HCT116 (cell line): ENCODE data around the gene LTBP1. TPM values are rescaled to one million over a fixed set of nuclear protein-coding genes. Genes with fewer than 3 reads are reported as not detected.

Experiments used
- ATAC-seq: fragments of 200-7000 bp; cut with Tn5 transposase; 2 replicates; pipeline ENCODE4 v1.9.1; 2020; ENCODE audit warnings: mild to moderate bottlenecking, moderate library complexity
- BruUV-seq: library from RNA; stranded (reverse); fragments of 400-500 nt; replicated peaks from 2 replicates; lab custom pipeline; 2021; lab: Mats Ljungman, UMichigan
- CTCF ChIA-PET: fragments of 300-600 bp; sonication (Branson Sonifier 250); formaldehyde crosslinking; loops from one replicate; lab custom pipeline; 2021; ENCODE audit warnings: antibody characterized with exemption; lab: Charles Lee
- POLR2A ChIA-PET: fragments of 300-600, 350-600 bp; sonication (Branson Sonifier 250); formaldehyde crosslinking; loops from one replicate; lab custom pipeline; 2021; ENCODE audit warnings: antibody characterized with exemption; lab: Charles Lee
- RAD21 ChIA-PET, 2 experiments: fragments of 300-600 bp; sonication (Branson Sonifier 250); formaldehyde crosslinking; loops; one replicate each; lab custom pipeline; 2023; ENCODE audit warnings: low total read pairs in 2 of 2; ENCODE audit not compliant: uncharacterized antibody in 2 of 2, unreplicated experiment in 2 of 2, low non-redundant PET in 1 of 2; lab: Charles Lee
- DNase-seq: peaks from one replicate; pipeline ENCODE4 v3.0.0-alpha.2; 2010; ENCODE audit warnings: low read depth, low spot score
- H2AFZ ChIP-seq: fragments of 200-600 bp; shearing (Covaris generic), sonication (generic); 2 replicates; pipeline ENCODE4 v1.6.1; 2017; ENCODE audit warnings: low read depth, mixed run types, mixed read lengths, antibody characterized with exemption, low read length; ENCODE audit not compliant: poor library complexity, severe bottlenecking
- H3K27ac ChIP-seq: 2 replicates; pipeline ENCODE4 v1.5.1; 2012; ENCODE audit warnings: low read depth, low read length
- H3K27me3 ChIP-seq: fragments of 200-600 bp; sonication (generic); 2 replicates; pipeline ENCODE4 v1.6.1; 2016; ENCODE audit warnings: mixed run types, low read length, mixed read lengths; ENCODE audit not compliant: insufficient read depth
- H3K36me3 ChIP-seq, 2 experiments: fragments of 200-500 bp in 1 of 2; fragments of 200-600 bp in 1 of 2; sonication (Bioruptor generic) in 1 of 2; sonication (generic) in 1 of 2; 2 replicates each; pipeline versions ENCODE4 v1.5.1 to v1.6.1; 2014 to 2016; ENCODE audit warnings: low read length in 2 of 2, inconsistent platforms in 1 of 2, mixed read lengths in 1 of 2, mixed run types in 1 of 2; ENCODE audit not compliant: insufficient read depth in 2 of 2, control insufficient read depth in 1 of 2
- H3K4me1 ChIP-seq, 2 experiments: fragments of 200-600 bp in 1 of 2; sonication (generic) in 1 of 2; 2 replicates each; pipeline versions ENCODE4 v1.5.1 to v1.6.1; 2012 to 2017; ENCODE audit warnings: low read length in 2 of 2, inconsistent platforms in 1 of 2, mild to moderate bottlenecking in 1 of 2, mixed read lengths in 1 of 2, mixed run types in 1 of 2, moderate library complexity in 1 of 2; ENCODE audit not compliant: insufficient read depth in 2 of 2, control insufficient read depth in 1 of 2
- H3K4me2 ChIP-seq: fragments of 200-600 bp; sonication (generic); 2 replicates; pipeline ENCODE4 v1.6.1; 2017; ENCODE audit warnings: mixed run types, low read length, mixed read lengths
- H3K4me3 ChIP-seq, 2 experiments: fragments of 200-600 bp in 1 of 2; sonication (generic) in 1 of 2; replicated peaks in 1 of 2; 2 replicates each; pipeline ENCODE4 v1.5.1; 2011 to 2016; ENCODE audit warnings: low read length in 2 of 2, control low read depth in 1 of 2, low read depth in 1 of 2, mild to moderate bottlenecking in 1 of 2, mixed read lengths in 1 of 2, mixed run types in 1 of 2
- H3K79me2 ChIP-seq: fragments of 200-600 bp; sonication (generic); 2 replicates; pipeline ENCODE4 v1.6.1; 2017; ENCODE audit warnings: mild to moderate bottlenecking, mixed run types, low read length, moderate library complexity, mixed read lengths; ENCODE audit not compliant: insufficient read depth
- H3K9ac ChIP-seq: fragments of 200-600 bp; sonication (generic); 2 replicates; pipeline ENCODE4 v1.6.1; 2016; ENCODE audit warnings: low read length, mixed read lengths
- H3K9me2 ChIP-seq: fragments of 200-600 bp; sonication (generic), shearing (Covaris generic); 2 replicates; pipeline ENCODE4 v1.6.1; 2017; ENCODE audit warnings: mixed run types, mild to moderate bottlenecking, moderate library complexity; ENCODE audit not compliant: insufficient read depth
- H3K9me3 ChIP-seq, 2 experiments: fragments of 200-500 bp in 1 of 2; fragments of 200-600 bp in 1 of 2; sonication (Bioruptor generic) in 1 of 2; sonication (generic) in 1 of 2; 2 replicates each; pipeline ENCODE4 v1.6.1; 2014 to 2017; ENCODE audit warnings: low read length in 2 of 2, mixed read lengths in 2 of 2, inconsistent platforms in 1 of 2, low read depth in 1 of 2, mild to moderate bottlenecking in 1 of 2, mixed run types in 1 of 2, moderate library complexity in 1 of 2; ENCODE audit not compliant: control insufficient read depth in 1 of 2, insufficient read depth in 1 of 2
- H4K20me1 ChIP-seq: fragments of 200-600 bp; sonication (generic), shearing (Covaris generic); 2 replicates; pipeline ENCODE4 v1.6.1; 2017; ENCODE audit warnings: mixed run types, mild to moderate bottlenecking, moderate library complexity; ENCODE audit not compliant: insufficient read depth
- CBX3 ChIP-seq: IDR thresholded peaks from 2 replicates; pipeline ENCODE4 v1.6.1; 2012; ENCODE audit warnings: low read depth
- CTCF ChIP-seq, 3 experiments: fragments of 200-600 bp in 1 of 3; sonication (generic) in 1 of 3; IDR thresholded peaks in 2 of 3; conservative IDR thresholded peaks in 1 of 3; 2 replicates each; pipeline ENCODE4 v1.5.1; 2012 to 2017; ENCODE audit warnings: low read depth in 2 of 3, low read length in 2 of 3, antibody characterized with exemption in 1 of 3, borderline replicate concordance in 1 of 3, control low read depth in 1 of 3, mild to moderate bottlenecking in 1 of 3, mixed read lengths in 1 of 3, mixed run types in 1 of 3, moderate library complexity in 1 of 3; ENCODE audit not compliant: insufficient read depth in 1 of 3
- ELF1 ChIP-seq: IDR thresholded peaks from 2 replicates; pipeline ENCODE4 v1.6.1; 2012; ENCODE audit warnings: low read depth, borderline replicate concordance
- FOSL1 ChIP-seq: IDR thresholded peaks from 2 replicates; pipeline ENCODE4 v1.6.1; 2012; ENCODE audit warnings: low read depth
- JUND ChIP-seq: IDR thresholded peaks from 2 replicates; pipeline ENCODE4 v1.6.1; 2012
- POLR2A ChIP-seq: IDR thresholded peaks from 2 replicates; pipeline ENCODE4 v1.7.0; 2011; ENCODE audit warnings: borderline replicate concordance; ENCODE audit not compliant: insufficient read depth, insufficient read length; ENCODE audit errors: extremely low read depth
- SP1 ChIP-seq: IDR thresholded peaks from 2 replicates; pipeline ENCODE4 v1.6.1; 2012; ENCODE audit warnings: low read depth
- YY1 ChIP-seq: IDR thresholded peaks from 2 replicates; pipeline ENCODE4 v1.6.1; 2011; ENCODE audit warnings: low read length, low read depth, moderate library complexity, mild to moderate bottlenecking; ENCODE audit not compliant: insufficient replicate concordance; ENCODE audit errors: extremely low read depth
- ZFX ChIP-seq: fragments of 450-650 bp; IDR thresholded peaks from 2 replicates; pipeline ENCODE4 v1.6.1; 2017
- intact Hi-C: fragments of 100-400 bp; cut with micrococcal nuclease; formaldehyde crosslinking; loops from 2 replicates; pipeline ENCODE4 v1.10.0; 2022
- total RNA-seq: library from RNA; stranded (reverse); gene quantifications from one replicate; pipeline ENCODE4 v1.2.1, GENCODE V29; 2021; ENCODE audit not compliant: unreplicated experiment

LTBP1 gene
- total RNA-seq, 1 experiment from 2014 or later, result 5.1 TPM

- intact Hi-C loops, result no loop called here
- Histone ChIP-seq H2AFZ (peak overlapping the region; percentile 56), H4K20me1 (no peaks in the 10 kb centered on the region)
Observed at GRCh38 chr2:33104726-33105125, 158.0 kb downstream of the LTBP1 start.

More at GRCh38 chr2:33104726-33105125, 158.0 kb downstream of the LTBP1 start:
- TF ChIP-seq ZFX (no peak), ELF1 (no peak), POLR2A (no peak), JUND (peak; percentile 55), SP1 (peak; percentile 43; the same call in 1 of the 2 replicates), YY1 (no peak), FOSL1 (peak; percentile 69), CTCF (IDR thresholded peaks at IDR 0.05 in 2 of 3, conservative IDR thresholded peaks at IDR 0.05 in 1 of 3; ENCODE audit: borderline replicate concordance in 1 of 3, insufficient read depth in 1 of 3, low read depth in 2 of 3, low read length in 2 of 3) (no peak), CBX3 (peak; percentile 72; the same call in 1 of the 2 replicates)
- ChIA-PET CTCF (no interaction called here), RAD21 (no interaction called here), POLR2A (no interaction called here)
- H3K4me1 ChIP-seq, result peaks cover 10 to 15% of the 10 kb centered on the region in 2 experiments; a peak in 3 of 4 replicates
- H3K9ac ChIP-seq, result no peak overlapping the region
- H3K27ac ChIP-seq, result no peak overlapping the region
- H3K79me2 ChIP-seq, result no peaks in the 10 kb centered on the region
- DNase-seq (peak; percentile 28), ATAC-seq (peak; percentile 52; the same call in 1 of the 2 replicates)
- H3K4me2 ChIP-seq, result peak overlapping the region; percentile 58
- H3K4me3 ChIP-seq, result no peak overlapping the region
- no peaks in the 10 kb centered on the region for H3K9me2 ChIP-seq
- no peaks in the 10 kb centered on the region for H3K9me3 ChIP-seq
- H3K27me3 ChIP-seq, result no peaks in the 10 kb centered on the region
- no TSS peak for BruUV-seq
- no peaks in the 10 kb centered on the region for H3K36me3 ChIP-seq
